Activated CD4-positive, alpha-beta T cell treated with anti-CD3 and anti-CD28 coated beads, Interleukin-2, amount 50 U/mL, for 16 hours (primary cell): ENCODE measurements around the gene ATXN1.
"Not testable (repeated sequence)": the region's sequence is repeated elsewhere in the genome, so short reads cannot be mapped to it uniquely, and the experiment has no call there.

Source experiments
- DNase-seq: peaks from one replicate; pipeline ENCODE4 v3.0.0-alpha.2; 2020

Gene ATXN1

DNA sequence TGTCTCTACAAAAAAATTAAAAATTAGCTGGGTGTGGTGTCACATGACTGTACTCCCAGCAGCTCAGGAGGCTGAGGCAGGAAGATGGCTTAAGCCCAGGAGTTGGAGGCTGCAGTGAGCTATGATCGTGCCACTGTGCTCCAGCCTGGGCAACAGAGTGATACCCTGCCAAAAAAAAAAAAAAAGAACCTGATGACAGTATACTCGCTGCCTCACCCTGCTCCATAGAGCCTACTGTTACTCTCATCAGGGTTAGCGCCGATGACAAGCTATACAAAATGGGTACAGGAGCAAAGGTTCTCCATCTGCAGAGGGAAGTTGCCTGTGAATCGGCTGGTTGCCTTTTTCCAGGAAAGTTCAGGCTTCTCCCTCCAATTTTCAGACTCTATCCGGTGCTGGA is 469.5 kb downstream of the ATXN1 start:
- no peak for DNase-seq

DNA sequence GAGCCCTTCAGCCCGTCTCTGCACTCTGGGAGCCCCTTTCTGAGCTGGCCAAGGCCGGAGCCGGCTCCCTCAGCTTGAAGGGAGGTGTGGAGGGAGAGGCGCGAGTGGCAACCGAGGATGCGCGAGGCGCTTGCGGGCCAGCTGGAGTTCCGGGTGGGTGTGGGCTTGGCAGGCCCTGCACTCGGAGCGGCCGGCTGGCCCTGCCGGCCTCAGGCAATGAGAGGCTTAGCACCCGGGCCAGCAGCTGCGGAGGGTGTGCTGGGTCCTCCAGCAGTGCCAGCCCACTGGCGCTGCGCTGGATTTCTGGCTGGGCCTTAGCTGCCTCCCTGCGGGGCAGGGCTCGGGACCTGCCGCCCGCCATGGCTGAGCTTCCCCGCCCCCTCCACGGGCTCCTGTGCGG is 473.1 kb downstream of the ATXN1 start:
- no peak for DNase-seq

GRCh38 chr6:16286151-16286522 is 475.1 kb downstream of the ATXN1 start:
- DNase-seq = peak; percentile 29

- DNase-seq = no peak
Observed at GRCh38 chr6:16285467-16286150, 475.7 kb downstream of the ATXN1 start.

DNA sequence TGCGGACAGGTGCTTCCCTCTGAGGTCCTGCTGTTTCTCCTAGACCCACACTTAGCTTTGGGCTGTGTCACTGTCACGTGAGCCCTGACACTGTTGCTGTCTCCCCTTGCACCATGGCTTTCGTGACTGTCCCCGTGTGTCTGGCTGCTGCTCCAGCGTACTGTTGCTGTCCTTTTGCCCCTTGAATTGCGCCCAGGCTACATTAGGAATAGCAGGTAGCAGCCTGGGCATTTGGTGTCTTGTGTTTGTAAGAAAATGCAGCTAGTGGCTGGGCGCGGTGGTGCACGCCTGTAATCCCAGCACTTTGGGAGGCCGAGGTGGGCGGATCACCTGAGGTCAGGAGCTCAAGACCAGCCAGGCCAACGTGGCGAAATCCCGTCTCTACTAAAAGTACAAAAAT is 476.8 kb downstream of the ATXN1 start:
- no peak for DNase-seq

DNA sequence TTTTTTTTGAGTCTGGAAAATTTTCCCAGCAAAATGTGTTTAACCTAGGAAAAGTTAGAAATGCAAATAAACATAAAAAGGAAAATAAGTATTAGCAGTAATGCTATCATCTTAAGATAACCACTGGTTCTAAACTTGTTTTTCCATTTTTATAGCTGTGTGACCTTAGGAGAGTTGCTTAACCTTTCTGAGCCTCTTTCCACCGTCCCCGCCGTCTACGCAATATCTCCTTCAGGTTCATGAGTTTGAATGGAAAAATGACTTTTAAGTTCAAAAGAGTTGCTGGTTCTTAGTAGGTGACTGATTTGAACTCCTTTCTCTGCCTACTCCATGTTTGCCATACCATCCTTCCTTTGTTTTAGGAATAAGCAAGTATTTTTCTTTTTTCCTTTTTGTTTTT is 478.9 kb downstream of the ATXN1 start:
- DNase-seq = no peak

- no peak for DNase-seq
Observed at GRCh38 chr6:16279243-16279642, 482.0 kb downstream of the ATXN1 start.

DNA sequence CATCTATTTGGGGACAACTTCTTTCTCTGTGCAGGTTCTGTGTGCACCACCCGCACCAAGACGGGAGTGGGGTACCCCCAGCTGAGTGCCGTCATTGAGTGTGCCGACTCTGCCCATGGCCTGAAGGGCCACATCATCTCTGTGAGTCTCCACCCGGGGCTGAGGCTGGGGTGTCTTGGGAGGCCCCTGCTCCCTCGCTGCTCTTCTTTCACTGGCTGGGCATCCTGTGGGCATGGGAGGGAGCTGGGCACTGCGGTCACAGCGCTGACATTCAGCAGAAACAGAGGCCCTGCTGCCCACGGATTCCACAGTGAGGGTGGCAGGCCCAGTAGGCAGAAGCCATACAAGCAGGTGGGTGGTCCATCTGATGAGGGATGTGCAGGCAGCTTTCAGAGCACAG is 482.5 kb downstream of the ATXN1 start:
- no peak for DNase-seq

- DNase-seq = no peak
Observed at GRCh38 chr6:16278048-16278724, 483.1 kb downstream of the ATXN1 start.

GRCh38 chr6:16277101-16277981 is 483.9 kb downstream of the ATXN1 start:
- DNase-seq = peak; percentile 23

DNA sequence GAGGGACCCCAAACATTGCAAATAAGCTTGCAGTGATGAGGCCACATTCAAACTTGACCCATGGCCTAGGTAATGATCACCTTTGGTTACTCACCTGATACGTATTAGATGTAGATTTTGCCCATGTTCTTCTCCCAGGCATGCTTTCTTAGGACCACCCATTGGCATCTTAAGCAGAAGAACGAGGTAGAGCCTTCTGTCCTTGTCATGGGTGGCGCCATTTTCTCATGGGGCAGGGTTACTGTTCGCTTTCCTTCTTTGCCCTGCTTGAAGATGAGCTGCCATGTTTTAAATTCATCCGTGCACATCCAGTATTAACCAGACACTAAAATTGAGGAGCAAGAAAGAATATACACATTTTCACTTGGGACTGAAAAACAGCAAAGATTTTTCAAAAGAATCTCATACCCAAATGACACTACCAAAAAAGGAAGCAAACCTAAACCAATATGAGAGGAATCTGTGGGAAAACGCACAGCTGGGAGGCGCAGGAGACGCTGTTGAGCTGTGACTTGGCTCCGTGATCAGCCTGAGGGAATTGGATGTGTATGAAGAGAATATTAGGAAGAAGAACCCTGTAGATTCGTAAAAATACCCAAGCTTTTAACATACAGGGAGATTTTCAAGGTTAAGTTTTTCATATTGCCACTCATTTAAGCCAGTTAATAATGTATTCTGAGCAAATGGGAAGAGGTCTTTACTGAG is 486.2 kb downstream of the ATXN1 start:
- DNase-seq = no peak

DNA sequence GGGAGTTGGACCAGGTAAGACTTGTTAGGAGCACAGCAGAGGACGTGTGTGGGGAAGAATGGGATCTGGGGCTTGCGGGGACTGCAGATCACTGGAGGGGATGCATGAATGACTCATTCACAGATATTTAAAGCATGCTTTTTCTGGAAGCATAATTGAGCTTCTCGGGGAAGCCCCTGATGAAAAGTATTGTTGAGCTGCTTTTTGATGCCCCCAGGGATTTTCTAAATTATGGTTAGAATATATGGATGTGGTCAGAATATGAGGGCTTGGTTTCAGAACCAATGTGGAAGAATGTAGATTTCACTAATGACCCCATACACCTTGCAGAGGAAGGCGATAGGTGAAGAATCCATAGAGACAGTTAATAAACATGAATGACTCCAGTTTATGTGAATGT is 486.8 kb downstream of the ATXN1 start:
- DNase-seq = no peak

DNA sequence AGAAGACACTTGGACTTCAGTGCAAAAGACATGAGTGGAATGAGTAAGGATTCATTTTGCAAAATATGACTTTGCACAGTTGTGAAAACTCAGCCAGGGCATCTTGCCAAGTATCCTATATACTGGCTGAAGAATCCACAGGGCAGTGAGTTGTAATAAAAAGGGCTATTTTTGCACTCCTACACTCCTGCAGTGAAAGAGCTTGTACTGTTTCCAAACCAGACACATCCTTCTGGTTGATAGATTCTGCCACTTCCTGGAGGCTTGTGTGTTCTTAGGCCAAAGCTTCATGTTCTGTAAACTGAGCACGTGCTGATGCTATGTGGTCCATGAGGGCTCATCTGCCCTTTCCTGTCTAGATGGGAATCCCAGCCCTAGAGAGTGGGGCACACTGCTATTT is 488.0 kb downstream of the ATXN1 start:
- no peak for DNase-seq

DNA sequence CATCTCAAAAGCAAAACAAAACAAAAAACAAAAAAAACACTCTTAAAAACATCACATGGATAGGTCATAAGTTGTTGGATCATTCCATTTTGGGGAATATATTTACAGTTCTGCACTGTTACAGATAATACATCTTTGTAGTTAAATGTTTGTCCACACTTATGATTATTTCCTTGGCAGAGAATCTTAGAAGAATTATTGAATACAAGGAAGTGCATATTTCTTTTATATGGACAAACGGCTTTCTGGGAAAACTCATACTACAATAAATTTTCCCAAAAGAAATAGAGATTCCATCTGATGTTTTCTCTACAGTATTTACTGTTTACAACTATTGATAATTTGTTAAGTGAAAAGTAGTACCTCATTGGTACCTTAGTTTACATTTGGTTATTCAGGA is 489.1 kb downstream of the ATXN1 start:
- no peak for DNase-seq

DNA sequence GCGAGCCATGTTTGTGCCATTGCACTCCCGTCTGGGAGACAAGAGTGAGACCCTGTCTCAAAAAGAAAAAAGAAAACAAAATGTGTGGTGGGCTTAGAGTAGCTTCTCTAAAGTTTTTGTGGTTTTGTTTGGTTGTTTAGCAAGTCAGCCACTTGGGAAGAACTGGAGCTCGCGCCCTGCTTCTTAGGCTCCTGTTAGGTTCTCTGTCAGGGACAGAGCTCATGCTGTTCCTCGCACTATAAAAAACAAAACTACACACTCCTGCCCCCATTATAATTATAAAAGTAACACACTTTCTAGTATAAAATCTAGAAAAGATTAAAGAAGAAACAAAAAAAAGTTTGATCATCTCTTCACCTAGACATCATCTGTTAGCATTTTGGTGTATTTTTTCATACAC is 489.8 kb downstream of the ATXN1 start:
- DNase-seq = no peak

GRCh38 chr6:16270178-16270794 is 491.0 kb downstream of the ATXN1 start:
- no peak for DNase-seq

DNA sequence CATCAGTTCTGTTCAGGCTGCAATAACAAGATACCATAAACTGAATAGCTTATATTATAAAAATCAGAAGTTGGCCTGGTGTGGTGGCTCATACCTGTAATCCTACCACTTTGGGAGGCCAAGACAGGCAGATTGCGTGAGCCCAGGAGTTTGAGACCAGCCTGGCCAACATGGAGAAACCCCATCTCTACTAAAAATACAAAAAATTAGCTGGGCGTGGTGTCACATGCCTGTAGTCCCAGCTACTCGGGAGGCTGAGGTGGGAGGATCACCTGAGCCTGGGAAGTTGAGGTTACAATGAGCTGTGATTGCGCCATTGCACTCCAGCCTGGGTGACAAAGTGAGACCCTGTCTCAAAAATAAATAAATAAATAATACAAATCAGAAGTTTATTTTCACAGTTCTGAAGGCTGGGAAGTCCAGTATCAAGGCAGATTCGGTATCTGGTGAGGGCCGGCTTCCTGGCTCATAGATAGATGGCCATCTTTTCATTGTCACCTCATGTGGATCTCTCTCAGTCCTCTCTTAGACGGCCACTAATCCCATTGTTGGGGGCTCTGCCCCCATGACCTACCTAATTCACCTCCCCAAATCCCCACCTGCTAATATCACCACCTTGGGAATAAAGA is 491.7 kb downstream of the ATXN1 start:
- DNase-seq = not testable (repeated sequence)

GRCh38 chr6:16267428-16268263 is 493.6 kb downstream of the ATXN1 start:
- DNase-seq = no peak

DNA sequence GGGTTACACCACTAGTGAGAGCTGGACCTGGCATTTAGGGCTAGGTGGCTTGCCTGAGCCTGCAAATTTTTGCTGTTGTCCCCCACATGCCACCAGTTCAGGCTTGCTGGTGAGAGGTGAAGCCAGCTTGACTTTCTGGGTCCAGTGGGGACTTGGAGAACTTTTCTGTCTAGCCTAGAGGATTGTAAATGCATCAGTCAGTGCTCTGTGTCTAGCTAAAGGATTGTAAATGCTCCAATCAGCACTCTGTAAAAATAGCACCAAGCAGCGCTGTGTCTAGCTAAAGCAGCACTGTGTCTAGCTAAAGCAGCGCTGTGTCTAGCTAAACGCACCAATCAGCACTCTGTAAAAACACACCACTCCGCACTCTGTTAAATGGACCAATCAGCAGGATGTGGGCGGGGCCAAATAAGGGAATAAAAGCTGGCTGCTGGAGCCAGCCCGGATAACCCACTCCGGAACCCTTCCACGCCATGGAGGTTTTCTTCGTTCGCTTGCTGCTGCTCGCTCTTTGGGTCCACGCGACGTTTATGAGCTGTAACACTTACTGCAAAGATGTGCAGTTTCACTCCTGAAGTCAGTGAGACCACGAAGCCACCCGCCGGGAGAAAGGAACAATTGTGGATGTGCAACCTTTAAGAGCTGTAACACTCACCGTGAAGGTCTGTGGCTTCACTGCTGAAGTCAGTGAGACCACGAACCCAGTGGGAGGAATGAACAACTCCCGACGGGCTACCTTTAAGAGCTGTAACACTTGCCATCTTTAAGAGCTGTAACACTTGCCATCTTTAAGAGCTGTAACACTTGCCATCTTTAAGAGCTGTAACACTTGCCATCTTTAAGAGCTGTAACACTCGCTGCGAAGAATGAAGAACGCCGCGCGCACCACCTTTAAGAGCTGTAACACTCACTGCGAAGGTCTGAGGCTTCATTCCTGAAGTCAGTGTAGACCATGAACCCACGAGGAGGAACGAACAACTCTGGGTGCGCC is 495.6 kb downstream of the ATXN1 start:
- DNase-seq = no peak

GRCh38 chr6:16264785-16265184 is 496.5 kb downstream of the ATXN1 start:
- no peak for DNase-seq
